ENCODE data around the gene LIMCH1.

The LIMCH1 gene

DNA sequence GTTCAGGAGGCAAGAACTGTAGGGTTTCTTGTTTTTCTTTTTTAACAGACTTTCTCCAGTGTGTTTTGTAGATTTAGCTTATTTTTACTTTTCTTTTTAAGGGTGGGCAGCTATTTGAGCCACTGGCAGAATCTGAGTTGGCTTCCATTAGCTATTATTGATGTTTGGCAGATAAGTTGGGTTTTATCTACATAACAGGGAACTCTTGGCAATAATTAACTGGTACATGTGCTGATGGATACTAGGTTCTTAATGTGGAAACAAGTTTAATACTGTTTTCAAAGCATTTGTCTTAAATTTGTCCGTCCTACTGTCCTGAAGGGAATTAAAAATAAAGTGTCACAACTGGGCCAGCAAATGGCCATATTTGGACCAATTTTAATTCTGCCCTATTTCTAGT lies 130.1 kb downstream of the LIMCH1 start:
- DNase-seq (no peak), ATAC-seq (ENCODE audit: insufficient read depth, low read depth) (no peak)
- TF ChIP-seq EZH2 (IDR thresholded peaks at IDR 0.05; ENCODE audit: borderline replicate concordance, low read depth, low read length, severe bottlenecking) = no peak
- TF ChIP-seq, protein P1, sequence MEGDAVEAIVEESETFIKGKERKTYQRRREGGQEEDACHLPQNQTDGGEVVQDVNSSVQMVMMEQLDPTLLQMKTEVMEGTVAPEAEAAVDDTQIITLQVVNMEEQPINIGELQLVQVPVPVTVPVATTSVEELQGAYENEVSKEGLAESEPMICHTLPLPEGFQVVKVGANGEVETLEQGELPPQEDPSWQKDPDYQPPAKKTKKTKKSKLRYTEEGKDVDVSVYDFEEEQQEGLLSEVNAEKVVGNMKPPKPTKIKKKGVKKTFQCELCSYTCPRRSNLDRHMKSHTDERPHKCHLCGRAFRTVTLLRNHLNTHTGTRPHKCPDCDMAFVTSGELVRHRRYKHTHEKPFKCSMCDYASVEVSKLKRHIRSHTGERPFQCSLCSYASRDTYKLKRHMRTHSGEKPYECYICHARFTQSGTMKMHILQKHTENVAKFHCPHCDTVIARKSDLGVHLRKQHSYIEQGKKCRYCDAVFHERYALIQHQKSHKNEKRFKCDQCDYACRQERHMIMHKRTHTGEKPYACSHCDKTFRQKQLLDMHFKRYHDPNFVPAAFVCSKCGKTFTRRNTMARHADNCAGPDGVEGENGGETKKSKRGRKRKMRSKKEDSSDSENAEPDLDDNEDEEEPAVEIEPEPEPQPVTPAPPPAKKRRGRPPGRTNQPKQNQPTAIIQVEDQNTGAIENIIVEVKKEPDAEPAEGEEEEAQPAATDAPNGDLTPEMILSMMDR (IDR thresholded peaks at IDR 0.05; ENCODE audit: borderline replicate concordance, extremely low read depth, low read length, poor library complexity, severe bottlenecking) = no peak
- Histone ChIP-seq H3K4me2 (ENCODE audit: insufficient read depth, low read length) (no peak overlapping the region), H3K9ac (ENCODE audit: low read depth, low read length) (no peak overlapping the region), H3K36me3 (ENCODE audit: insufficient read depth, low read length) (no peaks in the 10 kb centered on the region), H4K20me1 (ENCODE audit: insufficient read depth, low read length) (no peaks in the 10 kb centered on the region), H2AFZ (ENCODE audit: low read depth, low read length) (no peak overlapping the region), H3K9me3 (ENCODE audit: insufficient read depth, low read length, severe bottlenecking) (no peaks in the 10 kb centered on the region), H3K4me3 (ENCODE audit: low read depth in 1 of 2, low read length in 2 of 2) (no peak overlapping the region), H3K79me2 (ENCODE audit: insufficient read depth, low read length) (no peaks in the 10 kb centered on the region), H3K27me3 (ENCODE audit: insufficient read depth, low read length, poor library complexity) (no peaks in the 10 kb centered on the region), H3K4me1 (ENCODE audit: insufficient read depth, low read length) (no peaks in the 10 kb centered on the region), H3K27ac (ENCODE audit: low read length) (no peak overlapping the region)

DNA sequence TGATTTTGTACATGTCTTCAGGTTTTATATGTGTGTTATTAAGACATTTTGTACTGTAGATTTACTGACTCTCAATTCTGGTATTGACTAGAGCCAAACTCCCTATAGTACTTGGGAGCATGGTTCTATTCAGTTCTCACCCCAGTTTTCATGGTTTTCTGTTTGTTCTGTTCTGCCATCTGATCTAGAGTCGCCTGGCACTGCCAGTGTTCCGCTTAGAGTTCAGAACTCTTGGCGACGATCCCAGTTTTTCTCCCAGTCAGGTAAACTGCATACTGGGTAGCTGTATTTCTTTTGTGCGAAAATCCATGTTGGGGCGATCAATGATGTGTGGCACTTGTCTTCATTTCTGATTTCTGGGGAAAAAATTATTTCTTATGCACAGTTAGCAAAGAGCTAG lies 132.6 kb downstream of the LIMCH1 start:
- Histone ChIP-seq H3K27me3 (ENCODE audit: insufficient read depth, low read length, poor library complexity) (no peaks in the 10 kb centered on the region), H4K20me1 (ENCODE audit: insufficient read depth, low read length) (no peaks in the 10 kb centered on the region), H3K4me1 (ENCODE audit: insufficient read depth, low read length) (no peaks in the 10 kb centered on the region), H3K27ac (ENCODE audit: low read length) (no peak overlapping the region), H3K4me3 (ENCODE audit: low read depth in 1 of 2, low read length in 2 of 2) (no peak overlapping the region), H3K9ac (ENCODE audit: low read depth, low read length) (no peak overlapping the region), H3K36me3 (ENCODE audit: insufficient read depth, low read length) (no peaks in the 10 kb centered on the region), H3K9me3 (ENCODE audit: insufficient read depth, low read length, severe bottlenecking) (no peaks in the 10 kb centered on the region), H3K79me2 (ENCODE audit: insufficient read depth, low read length) (no peaks in the 10 kb centered on the region), H3K4me2 (ENCODE audit: insufficient read depth, low read length) (no peak overlapping the region), H2AFZ (ENCODE audit: low read depth, low read length) (no peak overlapping the region)
- ATAC-seq (ENCODE audit: insufficient read depth, low read depth) (no peak), DNase-seq (no peak)
- TF ChIP-seq, protein P1 (IDR thresholded peaks at IDR 0.05; ENCODE audit: borderline replicate concordance, extremely low read depth, low read length, poor library complexity, severe bottlenecking) = no peak

DNA sequence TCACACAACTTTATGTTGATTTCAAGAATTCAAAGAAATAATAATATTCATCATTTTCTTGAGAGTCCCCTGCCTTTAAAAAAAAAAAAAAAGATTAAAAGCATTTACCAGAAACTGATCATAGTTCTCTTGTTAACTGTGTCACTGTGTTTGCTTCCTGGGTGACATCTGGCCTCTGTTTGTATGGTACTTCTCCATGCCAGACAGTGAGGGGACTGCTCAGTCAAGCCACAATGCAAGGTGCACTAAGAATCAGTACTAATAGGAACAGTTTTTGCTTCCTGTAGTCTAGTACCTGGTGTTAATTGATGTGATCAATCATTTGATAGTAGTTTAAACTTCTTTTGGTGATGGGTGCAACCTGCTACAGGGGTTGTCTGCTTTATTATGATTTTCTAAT lies 133.0 kb downstream of the LIMCH1 start:
- H3K36me3 ChIP-seq (ENCODE audit: insufficient read depth, low read length) = no peaks in the 10 kb centered on the region
- no peaks in the 10 kb centered on the region for H3K27me3 ChIP-seq (ENCODE audit: insufficient read depth, low read length, poor library complexity)
- DNase-seq (no peak), ATAC-seq (ENCODE audit: insufficient read depth, low read depth) (no peak)
- no peak overlapping the region for H3K4me3 ChIP-seq (ENCODE audit: low read depth in 1 of 2, low read length in 2 of 2)
- H2AFZ ChIP-seq (ENCODE audit: low read depth, low read length) = no peak overlapping the region
- no peaks in the 10 kb centered on the region for H3K4me1 ChIP-seq (ENCODE audit: insufficient read depth, low read length)
- H3K9ac ChIP-seq (ENCODE audit: low read depth, low read length) = no peak overlapping the region
- no peak overlapping the region for H3K4me2 ChIP-seq (ENCODE audit: insufficient read depth, low read length)
- H3K9me3 ChIP-seq (ENCODE audit: insufficient read depth, low read length, severe bottlenecking) = no peaks in the 10 kb centered on the region
- H3K79me2 ChIP-seq (ENCODE audit: insufficient read depth, low read length) = no peaks in the 10 kb centered on the region
- TF ChIP-seq EZH2 (IDR thresholded peaks at IDR 0.05; ENCODE audit: borderline replicate concordance, low read depth, low read length, severe bottlenecking) = no peak
- TF ChIP-seq, protein P1 (IDR thresholded peaks at IDR 0.05; ENCODE audit: borderline replicate concordance, extremely low read depth, low read length, poor library complexity, severe bottlenecking) = no peak
- H4K20me1 ChIP-seq (ENCODE audit: insufficient read depth, low read length) = no peaks in the 10 kb centered on the region
- H3K27ac ChIP-seq (ENCODE audit: low read length) = no peak overlapping the region

Data from DND-41 (cell line).